HCT116 (cell line): Measurements from ENCODE around the gene CTSW.

Experiments
- ATF3 ChIP-seq: IDR thresholded peaks from 2 replicates; pipeline ENCODE4 v1.6.1; 2012
- EGR1 ChIP-seq: IDR thresholded peaks from 2 replicates; pipeline ENCODE4 v1.6.1; 2012; ENCODE audit warnings: low read depth
- EZH2 ChIP-seq: fragments of 200-600 bp; sonication (generic); IDR thresholded peaks from 2 replicates; pipeline ENCODE4 v1.6.1; 2017; ENCODE audit warnings: antibody characterized with exemption, mixed run types
- EZH2phosphoT487 ChIP-seq: fragments of 200-600 bp; IDR thresholded peaks from 2 replicates; pipeline ENCODE4 v1.6.1; 2018; ENCODE audit warnings: antibody characterized with exemption, borderline replicate concordance
- JUND ChIP-seq: IDR thresholded peaks from 2 replicates; pipeline ENCODE4 v1.6.1; 2012
- POLR2A ChIP-seq: IDR thresholded peaks from 2 replicates; pipeline ENCODE4 v1.7.0; 2011; ENCODE audit warnings: borderline replicate concordance; ENCODE audit not compliant: insufficient read depth, insufficient read length; ENCODE audit errors: extremely low read depth
- POLR2AphosphoS5 ChIP-seq: IDR thresholded peaks from 2 replicates; pipeline ENCODE4 v1.6.1; 2011; ENCODE audit warnings: mild to moderate bottlenecking, low read depth, low read length, moderate library complexity
- RAD21 ChIP-seq: IDR thresholded peaks from 2 replicates; pipeline ENCODE4 v1.6.1; 2012; ENCODE audit warnings: low read depth, mild to moderate bottlenecking
- SIN3A ChIP-seq: IDR thresholded peaks from 2 replicates; pipeline ENCODE4 v1.6.1; 2012; ENCODE audit warnings: low read depth
- SP1 ChIP-seq: IDR thresholded peaks from 2 replicates; pipeline ENCODE4 v1.6.1; 2012; ENCODE audit warnings: low read depth
- SRF ChIP-seq: IDR thresholded peaks from 2 replicates; pipeline ENCODE4 v1.6.1; 2012; ENCODE audit warnings: low read depth
- TF ChIP-seq, protein P1 (sequence below), 3 experiments: fragments of 200-600 bp in 1 of 3; sonication (generic) in 1 of 3; IDR thresholded peaks in 2 of 3; conservative IDR thresholded peaks in 1 of 3; 2 replicates each; pipeline ENCODE4 v1.5.1; 2012 to 2017; ENCODE audit warnings: low read depth in 2 of 3, low read length in 2 of 3, antibody characterized with exemption in 1 of 3, borderline replicate concordance in 1 of 3, control low read depth in 1 of 3, mild to moderate bottlenecking in 1 of 3, mixed read lengths in 1 of 3, mixed run types in 1 of 3, moderate library complexity in 1 of 3; ENCODE audit not compliant: insufficient read depth in 1 of 3
- TF ChIP-seq, protein P2 (sequence below): IDR thresholded peaks from 2 replicates; pipeline ENCODE4 v1.6.1; 2012; ENCODE audit warnings: low read depth
- TF ChIP-seq, protein P3 (sequence below): IDR thresholded peaks from 2 replicates; pipeline ENCODE4 v1.6.1; 2012

- TF ChIP-seq, protein P1, sequence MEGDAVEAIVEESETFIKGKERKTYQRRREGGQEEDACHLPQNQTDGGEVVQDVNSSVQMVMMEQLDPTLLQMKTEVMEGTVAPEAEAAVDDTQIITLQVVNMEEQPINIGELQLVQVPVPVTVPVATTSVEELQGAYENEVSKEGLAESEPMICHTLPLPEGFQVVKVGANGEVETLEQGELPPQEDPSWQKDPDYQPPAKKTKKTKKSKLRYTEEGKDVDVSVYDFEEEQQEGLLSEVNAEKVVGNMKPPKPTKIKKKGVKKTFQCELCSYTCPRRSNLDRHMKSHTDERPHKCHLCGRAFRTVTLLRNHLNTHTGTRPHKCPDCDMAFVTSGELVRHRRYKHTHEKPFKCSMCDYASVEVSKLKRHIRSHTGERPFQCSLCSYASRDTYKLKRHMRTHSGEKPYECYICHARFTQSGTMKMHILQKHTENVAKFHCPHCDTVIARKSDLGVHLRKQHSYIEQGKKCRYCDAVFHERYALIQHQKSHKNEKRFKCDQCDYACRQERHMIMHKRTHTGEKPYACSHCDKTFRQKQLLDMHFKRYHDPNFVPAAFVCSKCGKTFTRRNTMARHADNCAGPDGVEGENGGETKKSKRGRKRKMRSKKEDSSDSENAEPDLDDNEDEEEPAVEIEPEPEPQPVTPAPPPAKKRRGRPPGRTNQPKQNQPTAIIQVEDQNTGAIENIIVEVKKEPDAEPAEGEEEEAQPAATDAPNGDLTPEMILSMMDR (IDR thresholded peaks at IDR 0.05 in 2 of 3, conservative IDR thresholded peaks at IDR 0.05 in 1 of 3; ENCODE audit: borderline replicate concordance in 1 of 3, insufficient read depth in 1 of 3, low read depth in 2 of 3, low read length in 2 of 3) = no peak
- TF ChIP-seq POLR2A (no peak), EGR1 (no peak), JUND (no peak), RAD21 (no peak), EZH2 (no peak), EZH2phosphoT487 (no peak), SIN3A (no peak), POLR2AphosphoS5 (0 out of 2 replicates have a peak, but pooled peaks have one; percentile 12), SP1 (no peak), SRF (no peak), ATF3 (no peak)
- TF ChIP-seq, protein P2, sequence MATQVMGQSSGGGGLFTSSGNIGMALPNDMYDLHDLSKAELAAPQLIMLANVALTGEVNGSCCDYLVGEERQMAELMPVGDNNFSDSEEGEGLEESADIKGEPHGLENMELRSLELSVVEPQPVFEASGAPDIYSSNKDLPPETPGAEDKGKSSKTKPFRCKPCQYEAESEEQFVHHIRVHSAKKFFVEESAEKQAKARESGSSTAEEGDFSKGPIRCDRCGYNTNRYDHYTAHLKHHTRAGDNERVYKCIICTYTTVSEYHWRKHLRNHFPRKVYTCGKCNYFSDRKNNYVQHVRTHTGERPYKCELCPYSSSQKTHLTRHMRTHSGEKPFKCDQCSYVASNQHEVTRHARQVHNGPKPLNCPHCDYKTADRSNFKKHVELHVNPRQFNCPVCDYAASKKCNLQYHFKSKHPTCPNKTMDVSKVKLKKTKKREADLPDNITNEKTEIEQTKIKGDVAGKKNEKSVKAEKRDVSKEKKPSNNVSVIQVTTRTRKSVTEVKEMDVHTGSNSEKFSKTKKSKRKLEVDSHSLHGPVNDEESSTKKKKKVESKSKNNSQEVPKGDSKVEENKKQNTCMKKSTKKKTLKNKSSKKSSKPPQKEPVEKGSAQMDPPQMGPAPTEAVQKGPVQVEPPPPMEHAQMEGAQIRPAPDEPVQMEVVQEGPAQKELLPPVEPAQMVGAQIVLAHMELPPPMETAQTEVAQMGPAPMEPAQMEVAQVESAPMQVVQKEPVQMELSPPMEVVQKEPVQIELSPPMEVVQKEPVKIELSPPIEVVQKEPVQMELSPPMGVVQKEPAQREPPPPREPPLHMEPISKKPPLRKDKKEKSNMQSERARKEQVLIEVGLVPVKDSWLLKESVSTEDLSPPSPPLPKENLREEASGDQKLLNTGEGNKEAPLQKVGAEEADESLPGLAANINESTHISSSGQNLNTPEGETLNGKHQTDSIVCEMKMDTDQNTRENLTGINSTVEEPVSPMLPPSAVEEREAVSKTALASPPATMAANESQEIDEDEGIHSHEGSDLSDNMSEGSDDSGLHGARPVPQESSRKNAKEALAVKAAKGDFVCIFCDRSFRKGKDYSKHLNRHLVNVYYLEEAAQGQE = no peak
- TF ChIP-seq, protein P3, sequence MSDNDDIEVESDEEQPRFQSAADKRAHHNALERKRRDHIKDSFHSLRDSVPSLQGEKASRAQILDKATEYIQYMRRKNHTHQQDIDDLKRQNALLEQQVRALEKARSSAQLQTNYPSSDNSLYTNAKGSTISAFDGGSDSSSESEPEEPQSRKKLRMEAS = no peak
Observed at GRCh38 chr11:65868076-65868667, 11.5 kb upstream of the CTSW start.
